Stimulated activated CD8-positive, alpha-beta memory T cell treated with anti-CD3 and anti-CD28 coated beads, Interleukin-2, amount 100 ng/mL, for 48 hours (primary cell): ENCODE data around the gene USP32.

Source experiments
- DNase-seq, 2 donors: peaks; one replicate each; pipeline ENCODE4 v3.0.0-alpha.2; 2020; ENCODE audit warnings: low read depth in 2 of 2

USP32 gene

GRCh38 chr17:60129164-60129563 is 262.8 kb downstream of the USP32 start:
- no peak for DNase-seq
